HL-60 (cell line): ENCODE data around the gene EMID1.

Experiments used
- CTCF ChIP-seq: IDR thresholded peaks from one replicate; pipeline ENCODE4 v1.5.1; 2011; ENCODE audit warnings: low read length, control low read depth, inconsistent platforms; ENCODE audit not compliant: insufficient read depth
- GABPA ChIP-seq: IDR thresholded peaks from 2 replicates; pipeline ENCODE4 v1.6.1; 2012; ENCODE audit warnings: low read depth
- POLR2AphosphoS5 ChIP-seq: IDR thresholded peaks from 2 replicates; pipeline ENCODE4 v1.6.1; 2012; ENCODE audit warnings: low read depth
- REST ChIP-seq: IDR thresholded peaks from 2 replicates; pipeline ENCODE4 v1.6.1; 2012; ENCODE audit warnings: low read depth; ENCODE audit not compliant: insufficient replicate concordance
- SPI1 ChIP-seq: IDR thresholded peaks from 2 replicates; pipeline ENCODE4 v1.6.1; 2012; ENCODE audit warnings: low read depth, mild to moderate bottlenecking, borderline replicate concordance

GRCh38 chr22:29225422-29226090 lies 19.9 kb downstream of the EMID1 start:
- TF ChIP-seq REST (no peak), POLR2AphosphoS5 (no peak), CTCF (no peak), GABPA (no peak), SPI1 (peak; percentile 80)
